HepG2 (cell line): Measurements from ENCODE around the gene MYO18B. TPM values are rescaled to one million over a fixed set of nuclear protein-coding genes. Genes with fewer than 3 reads are reported as not detected.
A peak's percentile ranks its signal among the peaks of the same experiment; 100 is the strongest.

Experiments used
- ATAC-seq: fragments of 200-7000 bp; cut with Tn5 transposase; 3 replicates; pipeline ENCODE4 v1.9.1; 2020; ENCODE audit warnings: mild to moderate bottlenecking, moderate library complexity
- BruUV-seq: library from RNA; stranded (reverse); fragments of 400-500 nt; replicated peaks from 2 replicates; lab custom pipeline; 2021; lab: Mats Ljungman, UMichigan
- CTCF ChIA-PET: fragments of 300-600 bp; formaldehyde crosslinking; extraction: SDS; loops from one replicate; lab custom pipeline; 2021; ENCODE audit warnings: low total read pairs, inconsistent platforms, low intra/inter-chr PET ratio; lab: Yijun Ruan, JAX
- POLR2A ChIA-PET: fragments of 350-600 bp; sonication (Branson Sonifier 250); formaldehyde crosslinking; loops from one replicate; lab custom pipeline; 2020; ENCODE audit warnings: antibody characterized with exemption, inconsistent platforms; lab: Yijun Ruan, JAX
- DNase-seq: peaks from one replicate; pipeline ENCODE4 v3.0.0-alpha.2; 2015; ENCODE audit warnings: low spot score
- FAIRE-seq: peaks from 3 replicates; lab custom pipeline; 2011; peaks lifted over from hg19 to GRCh38; lab: Jason Lieb, UNC
- H2AFZ ChIP-seq: one replicate; pipeline ENCODE4 v1.6.1; 2011; ENCODE audit warnings: low read length, inconsistent platforms
- H3K27ac ChIP-seq: fragments of 300-600 bp; 3 replicates; pipeline ENCODE4 v1.8.0; 2011; ENCODE audit warnings: mixed run types, mild to moderate bottlenecking, mixed read lengths, low read length, inconsistent platforms; ENCODE audit not compliant: insufficient read depth; ENCODE audit errors: extremely low read length
- H3K27me3 ChIP-seq, 2 experiments: fragments of 200-600 bp in 1 of 2; 2 replicates in 1 of 2; 3 replicates in 1 of 2; pipeline versions ENCODE4 v1.6.0 to v1.8.0; 2011; ENCODE audit warnings: low read length in 2 of 2, mild to moderate bottlenecking in 2 of 2, moderate library complexity in 2 of 2, inconsistent platforms in 1 of 2; ENCODE audit not compliant: insufficient read depth in 2 of 2, control insufficient read depth in 1 of 2
- H3K36me3 ChIP-seq, 2 experiments: fragments of 200-600 bp in 1 of 2; replicated peaks in 1 of 2; 2 replicates in 1 of 2; 3 replicates in 1 of 2; pipeline versions ENCODE4 v1.5.1 to v1.8.0; 2011; ENCODE audit warnings: low read length in 2 of 2, inconsistent platforms in 1 of 2; ENCODE audit not compliant: insufficient read depth in 2 of 2, control insufficient read depth in 1 of 2
- H3K4me1 ChIP-seq: 2 replicates; pipeline ENCODE4 v1.5.1; 2012; ENCODE audit warnings: low read length, inconsistent platforms; ENCODE audit not compliant: insufficient read depth
- H3K4me2 ChIP-seq: 2 replicates; pipeline ENCODE4 v1.6.0; 2011; ENCODE audit warnings: low read depth, low read length, inconsistent platforms
- H3K4me3 ChIP-seq, 3 experiments: fragments of 200-600 bp in 1 of 3; sonication (generic), shearing (Covaris generic) in 1 of 3; replicated peaks in 1 of 3; 2 replicates each; pipeline ENCODE4 v1.5.1; 2011 to 2016; ENCODE audit warnings: low read length in 3 of 3, inconsistent platforms in 2 of 3, low read depth in 2 of 3, mild to moderate bottlenecking in 2 of 3, control low read depth in 1 of 3, mixed read lengths in 1 of 3; ENCODE audit not compliant: insufficient read depth in 1 of 3
- H3K79me2 ChIP-seq: one replicate; pipeline ENCODE4 v1.6.1; 2011; ENCODE audit warnings: low read length, inconsistent platforms; ENCODE audit not compliant: insufficient read depth
- H3K9ac ChIP-seq: 2 replicates; pipeline ENCODE4 v1.6.0; 2011; ENCODE audit warnings: mild to moderate bottlenecking, low read depth, low read length, inconsistent platforms; ENCODE audit not compliant: insufficient read depth
- H3K9me3 ChIP-seq: 2 replicates; pipeline ENCODE4 v1.5.1; 2012; ENCODE audit warnings: mild to moderate bottlenecking, low read length
- H4K20me1 ChIP-seq: 2 replicates; pipeline ENCODE4 v1.6.0; 2011; ENCODE audit warnings: inconsistent platforms, mild to moderate bottlenecking, low read length, moderate library complexity; ENCODE audit not compliant: insufficient read depth
- RFX5 ChIP-seq: IDR thresholded peaks from 2 replicates; pipeline ENCODE4 v1.6.1; 2011; ENCODE audit warnings: low read depth, low read length, improper control_type of control experiment
- WGBS: methylation state at CpG from one replicate; pipeline ENCODE4 v1.1.6; 2017; ENCODE audit warnings: low lambda C conversion rate; 5-methylcytosine and 5-hydroxymethylcytosine counted together
- in situ Hi-C: cut with HindIII; loops from 2 replicates; pipeline ENCODE4 v1.10.0; 2017; ENCODE audit warnings: low pct_unique_long_range_greater_than_20kb; ENCODE audit not compliant: extremely low pct_ligation_motif_present
- intact Hi-C: fragments of 100-400 bp; cut with micrococcal nuclease; formaldehyde crosslinking; loops from one replicate; pipeline ENCODE4 v1.10.0; 2022; ENCODE audit not compliant: unreplicated experiment
- polyA plus RNA-seq, 8 experiments: library from polyadenylated mRNA; depleted of rRNA in 3 of 8; stranded (reverse) in 7 of 8; unstranded in 1 of 8; fragments of >200 nt; fragmentation: Illumina TruSeq in 4 of 8; extraction: Trizol in 4 of 8; gene quantifications; 2 replicates each; pipeline versions ENCODE4 v1.2.1 to v1.2.3, GENCODE V29; 2011 to 2016; ENCODE audit warnings: low read depth in 4 of 8, missing spikeins in 1 of 8, mixed read lengths in 1 of 8; ENCODE audit not compliant: insufficient read depth in 1 of 8
- total RNA-seq, 5 experiments: library from RNA; depleted of rRNA; stranded (reverse); fragments of >200 nt; fragmentation: Illumina TruSeq; extraction: Trizol; gene quantifications; 2 replicates each; pipeline ENCODE4 v1.2.3, GENCODE V29; 2016; ENCODE audit warnings: low read depth in 1 of 5
- TF ChIP-seq, protein P1 (sequence below), 2 experiments: fragments of 450-650 bp in 1 of 2; sonication (generic) in 1 of 2; formaldehyde crosslinking in 1 of 2; IDR thresholded peaks; 2 replicates each; pipeline versions ENCODE4 v1.6.1 to v1.8.0; 2016 to 2022; ENCODE audit warnings: antibody characterized with exemption in 1 of 2, mild to moderate bottlenecking in 1 of 2, missing genetic modification reagents in 1 of 2
- TF ChIP-seq, protein P2 (sequence below): sonication (generic); formaldehyde crosslinking; conservative IDR thresholded peaks from 2 replicates; pipeline ENCODE4 v1.8.0; 2022; ENCODE audit warnings: missing genetic modification reagents

Gene MYO18B
- total and polyA plus RNA-seq, 2 of the 13 experiments (the other 11 are each of a cell fraction or from before 2014, with no cell fraction given), result 0.01 TPM; not detected in 1

DNA sequence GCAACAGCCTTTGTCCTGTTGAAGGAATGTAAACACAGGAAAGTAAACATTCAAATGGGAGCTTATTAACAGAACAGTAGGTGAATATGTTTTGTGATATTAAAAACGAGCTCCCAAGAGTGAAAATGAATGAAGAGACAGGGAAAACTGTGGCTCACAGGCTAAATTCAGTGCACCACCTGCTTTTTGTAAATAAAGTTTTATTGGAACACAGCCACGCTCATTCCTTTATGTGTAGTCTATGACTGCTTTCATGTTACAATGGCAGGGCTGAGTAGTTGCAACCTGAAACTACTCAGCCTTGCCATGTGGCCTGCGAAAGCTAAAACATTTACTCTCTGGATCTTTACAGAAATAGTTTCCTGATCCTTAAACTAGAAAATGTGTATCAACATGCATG is 136.9 kb downstream of the MYO18B start:
- H3K9me3 ChIP-seq, result no peaks in the 10 kb centered on the region
- DNase-seq (no peak), ATAC-seq (no peak), FAIRE-seq (no peak)
- no peaks in the 10 kb centered on the region for H3K36me3 ChIP-seq
- no peak overlapping the region for H2AFZ ChIP-seq
- H3K27me3 ChIP-seq, result peaks cover 0 to 3% of the 10 kb centered on the region in 2 experiments; a peak in 1 of 5 replicates
- intact Hi-C loops, result no loop called here
- H3K4me2 ChIP-seq, result no peak overlapping the region
- CTCF ChIA-PET, result no interaction called here
- WGBS, result 42% methylated on average over 3 of the region's 3 CpGs
- H4K20me1 ChIP-seq, result no peaks in the 10 kb centered on the region
- no TSS peak for BruUV-seq
- H3K4me3 ChIP-seq, result no peak overlapping the region
- POLR2A ChIA-PET, result no interaction called here
- H3K9ac ChIP-seq, result no peak overlapping the region
- H3K27ac ChIP-seq, result no peak overlapping the region
- peaks cover 10% of the 10 kb centered on the region for H3K4me1 ChIP-seq
- no peaks in the 10 kb centered on the region for H3K79me2 ChIP-seq
- TF ChIP-seq RFX5, result no peak
- TF ChIP-seq, protein P1, sequence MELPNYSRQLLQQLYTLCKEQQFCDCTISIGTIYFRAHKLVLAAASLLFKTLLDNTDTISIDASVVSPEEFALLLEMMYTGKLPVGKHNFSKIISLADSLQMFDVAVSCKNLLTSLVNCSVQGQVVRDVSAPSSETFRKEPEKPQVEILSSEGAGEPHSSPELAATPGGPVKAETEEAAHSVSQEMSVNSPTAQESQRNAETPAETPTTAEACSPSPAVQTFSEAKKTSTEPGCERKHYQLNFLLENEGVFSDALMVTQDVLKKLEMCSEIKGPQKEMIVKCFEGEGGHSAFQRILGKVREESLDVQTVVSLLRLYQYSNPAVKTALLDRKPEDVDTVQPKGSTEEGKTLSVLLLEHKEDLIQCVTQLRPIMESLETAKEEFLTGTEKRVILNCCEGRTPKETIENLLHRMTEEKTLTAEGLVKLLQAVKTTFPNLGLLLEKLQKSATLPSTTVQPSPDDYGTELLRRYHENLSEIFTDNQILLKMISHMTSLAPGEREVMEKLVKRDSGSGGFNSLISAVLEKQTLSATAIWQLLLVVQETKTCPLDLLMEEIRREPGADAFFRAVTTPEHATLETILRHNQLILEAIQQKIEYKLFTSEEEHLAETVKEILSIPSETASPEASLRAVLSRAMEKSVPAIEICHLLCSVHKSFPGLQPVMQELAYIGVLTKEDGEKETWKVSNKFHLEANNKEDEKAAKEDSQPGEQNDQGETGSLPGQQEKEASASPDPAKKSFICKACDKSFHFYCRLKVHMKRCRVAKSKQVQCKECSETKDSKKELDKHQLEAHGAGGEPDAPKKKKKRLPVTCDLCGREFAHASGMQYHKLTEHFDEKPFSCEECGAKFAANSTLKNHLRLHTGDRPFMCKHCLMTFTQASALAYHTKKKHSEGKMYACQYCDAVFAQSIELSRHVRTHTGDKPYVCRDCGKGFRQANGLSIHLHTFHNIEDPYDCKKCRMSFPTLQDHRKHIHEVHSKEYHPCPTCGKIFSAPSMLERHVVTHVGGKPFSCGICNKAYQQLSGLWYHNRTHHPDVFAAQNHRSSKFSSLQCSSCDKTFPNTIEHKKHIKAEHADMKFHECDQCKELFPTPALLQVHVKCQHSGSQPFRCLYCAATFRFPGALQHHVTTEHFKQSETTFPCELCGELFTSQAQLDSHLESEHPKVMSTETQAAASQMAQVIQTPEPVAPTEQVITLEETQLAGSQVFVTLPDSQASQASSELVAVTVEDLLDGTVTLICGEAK (IDR thresholded peaks at IDR 0.05), result peak; percentile 62
- TF ChIP-seq, protein P1 (CRISPR knock-in tag; IDR thresholded peaks at IDR 0.05), result peak; percentile 97
- TF ChIP-seq, protein P2, sequence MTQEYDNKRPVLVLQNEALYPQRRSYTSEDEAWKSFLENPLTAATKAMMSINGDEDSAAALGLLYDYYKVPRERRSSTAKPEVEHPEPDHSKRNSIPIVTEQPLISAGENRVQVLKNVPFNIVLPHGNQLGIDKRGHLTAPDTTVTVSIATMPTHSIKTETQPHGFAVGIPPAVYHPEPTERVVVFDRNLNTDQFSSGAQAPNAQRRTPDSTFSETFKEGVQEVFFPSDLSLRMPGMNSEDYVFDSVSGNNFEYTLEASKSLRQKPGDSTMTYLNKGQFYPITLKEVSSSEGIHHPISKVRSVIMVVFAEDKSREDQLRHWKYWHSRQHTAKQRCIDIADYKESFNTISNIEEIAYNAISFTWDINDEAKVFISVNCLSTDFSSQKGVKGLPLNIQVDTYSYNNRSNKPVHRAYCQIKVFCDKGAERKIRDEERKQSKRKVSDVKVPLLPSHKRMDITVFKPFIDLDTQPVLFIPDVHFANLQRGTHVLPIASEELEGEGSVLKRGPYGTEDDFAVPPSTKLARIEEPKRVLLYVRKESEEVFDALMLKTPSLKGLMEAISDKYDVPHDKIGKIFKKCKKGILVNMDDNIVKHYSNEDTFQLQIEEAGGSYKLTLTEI (CRISPR knock-in tag), result no peak
- TF ChIP-seq, all 625 proteins: peak for 1
- in situ Hi-C loops, result no loop called here
